HL-60/S4 treated with retinoic acid at 250 ng/mL for 4 days and 3 days (cell line): Measurements from ENCODE around the gene CHSY1.
"Not testable (repeated sequence)": the region's sequence is repeated elsewhere in the genome, so short reads cannot be mapped to it uniquely, and the experiment has no call there.

ENCODE experiments used
- in situ Hi-C: fragments of 300-500 bp; cut with MboI; formaldehyde crosslinking; loops from 2 replicates; pipeline ENCODE4 v1.7.0; 2022; ENCODE audit warnings: low sequenced_read_pairs

The CHSY1 gene

DNA sequence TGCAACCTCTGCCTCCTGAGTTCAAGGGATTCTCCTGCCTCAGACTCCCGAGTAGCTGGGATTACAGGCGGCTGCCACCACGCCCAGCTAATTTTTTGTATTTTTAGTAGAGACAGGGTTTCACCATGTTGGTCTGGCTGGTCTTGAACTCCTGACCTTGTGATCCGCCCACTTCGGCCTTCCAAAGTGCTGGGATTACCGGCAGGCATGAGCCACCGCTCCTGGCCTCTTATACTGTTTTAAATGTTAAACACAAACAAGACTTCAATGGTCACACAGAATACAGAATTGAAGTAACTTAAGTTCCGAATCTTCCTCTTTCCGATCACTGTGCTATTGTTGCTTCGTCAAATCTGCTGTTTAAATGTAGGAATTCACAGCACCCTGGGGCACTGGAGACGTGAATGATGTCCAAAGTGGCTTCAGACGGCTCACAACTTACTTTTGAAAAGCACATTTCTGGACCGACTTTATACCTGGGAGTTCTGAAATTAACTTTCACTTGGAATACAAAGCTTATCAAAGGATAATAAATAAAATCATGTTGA lies 125.9 kb downstream of the CHSY1 start:
- in situ Hi-C loops: not testable (repeated sequence)
